Stomach (tissue), 4 donors: ENCODE data around the gene SRC.

Experiments used
- CTCF ChIP-seq, 7 experiments: fragments of 450-650 bp in 4 of 7; fragments of 200-600 bp in 3 of 7; sonication (generic) in 3 of 7; IDR thresholded peaks; one replicate each; pipeline ENCODE4 v1.5.1; 2016 to 2019; ENCODE audit warnings: antibody characterized with exemption in 7 of 7, control low read depth in 2 of 7, mild to moderate bottlenecking in 1 of 7
- EP300 ChIP-seq: sonication (generic); formaldehyde crosslinking; IDR thresholded peaks from one replicate; pipeline ENCODE4 v1.6.1; 2017; ENCODE audit warnings: antibody characterized with exemption
- POLR2A ChIP-seq, 4 donors: fragments of 450-650 bp; IDR thresholded peaks; one replicate each; pipeline ENCODE4 v1.6.1; 2016; ENCODE audit warnings: antibody characterized with exemption in 4 of 4, control low read depth in 2 of 4, mild to moderate bottlenecking in 1 of 4, moderate library complexity in 1 of 4
- POLR2AphosphoS5 ChIP-seq, 3 donors: sonication (generic); formaldehyde crosslinking; IDR thresholded peaks; one replicate each; pipeline ENCODE4 v1.6.1; 2016; ENCODE audit warnings: antibody characterized with exemption in 3 of 3

DNA sequence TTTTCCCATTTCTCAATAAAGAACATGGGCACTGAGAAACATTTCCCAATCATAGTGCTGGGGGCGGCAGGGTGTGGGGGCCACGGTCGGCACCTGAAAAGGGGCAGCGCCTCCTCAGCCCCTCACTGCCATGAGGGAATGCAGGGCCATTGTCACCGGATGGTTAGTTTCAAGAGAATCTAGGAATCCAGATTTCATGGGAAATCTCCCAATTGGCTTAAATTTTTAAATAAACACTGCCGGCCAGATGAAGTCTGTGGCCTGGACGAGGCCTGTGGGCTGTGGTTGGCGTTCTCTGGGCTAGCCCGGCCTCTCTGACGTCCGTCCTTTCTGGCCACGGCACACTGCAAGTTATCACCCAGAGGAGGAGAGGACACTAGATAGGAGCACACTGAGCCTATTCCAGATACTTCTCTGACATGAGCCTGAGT, 30.9 kb upstream of the SRC start:
- TF ChIP-seq CTCF (IDR thresholded peaks at IDR 0.05) (no peak), POLR2A (IDR thresholded peaks at IDR 0.05) (no peak), POLR2AphosphoS5 (IDR thresholded peaks at IDR 0.05) (peak; percentile 54 to 60 (median 60)), EP300 (no peak)
